ENCODE measurements around the gene TMEM184A.
"Not testable (repeated sequence)": the region's sequence is repeated elsewhere in the genome, so short reads cannot be mapped to it uniquely, and the experiment has no call there.

TMEM184A gene

DNA sequence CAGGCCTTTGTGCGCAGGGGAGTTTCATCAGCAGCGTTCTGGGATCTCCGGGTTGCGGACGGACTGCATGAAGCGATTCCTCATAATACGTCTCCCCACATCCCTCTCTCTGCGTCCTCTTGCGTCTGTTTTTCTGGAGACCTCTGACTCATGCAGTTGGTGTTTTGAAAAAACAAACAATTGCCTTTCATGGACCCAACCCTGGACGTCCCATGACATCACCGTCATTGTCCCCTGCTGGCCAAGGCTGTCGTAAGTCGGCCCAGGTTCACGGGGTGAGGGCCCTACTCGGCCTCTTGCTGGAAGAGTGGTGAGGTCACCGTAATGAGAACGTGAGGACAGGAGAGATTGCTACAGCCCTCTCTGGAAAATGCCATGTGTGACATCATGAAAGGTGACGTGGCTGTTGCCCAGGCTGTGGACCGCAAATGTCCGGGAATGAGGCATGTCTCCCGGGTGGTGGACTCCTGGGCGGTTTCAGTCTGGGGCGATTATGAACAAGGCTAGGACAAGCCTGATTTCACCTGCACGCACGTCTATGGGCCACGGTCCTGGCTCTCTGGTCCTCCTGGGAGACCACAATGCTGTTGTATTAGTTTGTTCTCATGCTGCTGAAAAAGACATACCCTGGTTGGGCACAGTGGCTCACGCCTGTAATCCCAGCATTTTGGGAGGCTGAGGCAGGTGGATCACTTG, 35.3 kb downstream of the TMEM184A start:
- no peak for DNase-seq

DNA sequence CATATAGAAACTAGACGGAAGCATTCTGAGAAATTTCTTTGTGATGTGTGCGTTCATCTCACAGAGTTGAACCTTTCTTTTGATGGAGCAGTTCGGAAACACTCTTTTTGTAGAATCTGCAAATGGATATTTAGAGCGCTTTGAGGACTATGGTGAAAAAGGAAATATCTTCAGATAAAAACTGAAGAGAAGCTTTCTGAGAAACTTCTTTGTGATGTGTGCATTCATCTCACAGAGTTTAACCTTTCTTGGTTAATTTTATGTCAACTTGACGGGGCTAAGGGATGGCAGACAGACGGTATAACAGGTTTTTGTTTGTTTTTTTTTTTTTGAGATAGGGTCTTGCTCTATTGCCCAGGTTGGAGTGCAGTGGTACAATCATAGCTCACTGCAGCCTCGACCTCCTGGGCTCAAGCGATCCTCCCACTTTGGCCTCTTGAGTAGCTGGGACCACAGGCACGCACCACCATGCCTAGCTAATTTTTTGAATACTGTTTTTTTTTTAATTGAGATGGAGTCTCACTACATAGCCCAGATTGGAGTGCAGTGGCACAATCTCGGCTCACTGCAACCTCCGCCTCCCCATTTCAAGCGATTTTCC, 36.6 kb downstream of the TMEM184A start:
- not testable (repeated sequence) for DNase-seq

DNA sequence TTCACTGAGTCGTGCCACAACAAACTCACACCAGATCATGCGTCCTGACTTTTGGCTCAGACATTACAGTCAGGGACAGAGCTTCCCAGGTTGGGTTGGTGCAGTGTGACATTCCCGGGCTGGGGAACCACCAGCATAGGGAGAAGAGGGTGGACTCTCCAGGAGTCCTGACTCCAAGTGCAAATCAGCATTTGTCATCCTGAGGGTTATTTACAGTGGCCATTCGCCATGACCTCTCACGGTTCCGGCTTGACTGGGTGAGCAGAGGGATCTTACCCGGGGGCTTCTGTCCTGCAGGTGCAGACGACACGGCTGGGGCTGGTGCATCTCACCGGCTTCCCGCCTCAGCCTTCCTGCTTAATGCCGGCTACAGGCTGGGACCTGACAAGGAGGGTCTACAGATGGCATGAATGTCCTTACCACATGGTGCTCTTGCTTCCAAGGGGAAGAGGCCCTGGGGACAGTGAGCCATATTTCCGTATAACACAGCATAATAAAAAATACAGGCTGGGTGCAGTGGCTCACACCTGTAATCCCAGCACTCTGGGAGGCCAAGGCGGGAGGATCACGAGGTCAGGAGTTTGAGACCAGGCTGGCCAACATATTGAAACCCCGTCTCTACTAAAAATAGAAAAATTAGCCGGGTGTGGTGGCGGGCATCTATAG, 39.3 kb downstream of the TMEM184A start:
- DNase-seq, result no peak

DNA sequence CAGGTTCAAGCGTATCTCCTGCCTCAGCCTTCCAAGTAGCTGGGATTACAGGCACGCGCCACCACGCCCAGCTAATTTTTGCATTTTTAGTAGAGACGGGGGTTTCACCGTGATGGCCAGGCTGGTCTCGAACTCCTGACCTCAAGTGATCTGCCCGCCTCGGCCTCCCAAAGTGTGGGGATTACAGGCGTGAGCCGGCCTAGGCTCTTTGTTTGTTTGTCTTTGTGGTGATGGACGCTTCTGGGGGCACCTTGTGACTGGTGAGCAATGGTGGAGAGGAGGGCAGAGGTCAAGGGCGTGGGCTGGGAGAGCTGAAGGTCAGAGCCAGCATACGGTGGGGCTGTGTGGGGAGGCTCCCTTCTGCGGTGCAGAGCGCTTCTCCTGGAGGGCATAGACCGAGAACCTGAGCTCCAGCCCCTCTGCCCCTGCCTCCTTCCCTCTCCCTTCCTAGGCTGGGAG, 40.5 kb downstream of the TMEM184A start:
- DNase-seq, result not testable (repeated sequence)

DNA sequence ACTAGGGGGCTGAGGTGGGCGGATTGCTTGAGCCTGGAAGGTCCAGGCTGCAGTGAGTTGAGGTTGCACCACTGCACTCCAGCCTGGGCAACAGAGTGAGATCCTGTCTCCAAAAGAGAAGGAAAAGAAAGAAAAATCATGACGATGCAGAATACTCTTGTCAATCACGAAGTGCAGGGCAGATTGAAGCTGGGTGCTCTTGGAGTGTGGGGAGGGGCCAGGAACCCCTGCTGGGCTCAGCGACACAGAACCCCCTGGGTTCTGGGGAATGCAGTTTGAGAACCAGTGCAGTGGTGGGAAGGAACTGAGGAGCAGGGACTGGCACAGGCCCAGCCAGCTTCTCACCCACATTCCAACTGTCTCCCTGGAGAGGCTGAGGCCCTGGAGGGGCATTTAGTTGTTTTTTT, 41.0 kb downstream of the TMEM184A start:
- DNase-seq, result no peak

DNA sequence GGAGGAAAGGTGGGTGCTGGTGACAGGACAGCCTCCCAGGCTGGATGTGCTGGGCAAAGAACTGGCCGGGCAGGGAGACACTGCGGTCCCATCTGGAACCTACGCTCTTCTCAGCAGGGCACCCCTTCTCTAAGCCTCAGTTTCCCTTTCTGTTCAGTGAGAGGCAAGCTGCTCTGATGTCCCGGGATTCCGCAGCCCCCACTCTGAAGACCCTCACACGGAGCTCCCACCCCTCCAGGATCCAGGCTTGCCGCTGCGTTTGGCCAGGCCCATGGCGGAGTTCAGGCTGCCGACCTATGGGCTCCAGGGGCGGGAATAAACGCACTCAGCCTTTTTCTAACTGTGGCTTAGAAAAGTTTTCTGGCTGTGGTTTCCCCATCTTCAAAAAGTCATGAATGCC, 41.6 kb downstream of the TMEM184A start:
- DNase-seq, result no peak

DNA sequence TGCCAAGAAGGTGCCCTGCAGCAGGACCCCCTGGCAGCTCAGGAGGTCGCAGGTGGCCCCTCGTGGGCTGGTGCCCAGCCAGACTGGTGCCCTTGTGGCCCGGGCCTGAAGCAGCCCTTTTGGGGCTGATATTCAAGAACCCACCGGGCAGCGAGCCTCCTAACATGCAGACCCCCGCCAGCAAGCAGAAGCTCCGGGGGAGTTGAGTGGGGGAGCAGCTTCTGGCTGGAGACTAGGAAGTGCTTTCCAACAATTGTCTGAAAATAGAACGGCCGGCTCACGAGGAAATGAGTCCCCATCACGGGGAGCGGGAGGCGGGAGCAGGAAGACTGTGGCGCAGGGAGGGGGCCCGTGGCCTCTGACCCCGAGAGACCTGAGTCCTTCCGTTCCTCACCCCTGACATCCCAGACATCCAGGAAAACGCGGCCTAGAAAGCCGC, 42.3 kb downstream of the TMEM184A start:
- DNase-seq, result no peak

DNA sequence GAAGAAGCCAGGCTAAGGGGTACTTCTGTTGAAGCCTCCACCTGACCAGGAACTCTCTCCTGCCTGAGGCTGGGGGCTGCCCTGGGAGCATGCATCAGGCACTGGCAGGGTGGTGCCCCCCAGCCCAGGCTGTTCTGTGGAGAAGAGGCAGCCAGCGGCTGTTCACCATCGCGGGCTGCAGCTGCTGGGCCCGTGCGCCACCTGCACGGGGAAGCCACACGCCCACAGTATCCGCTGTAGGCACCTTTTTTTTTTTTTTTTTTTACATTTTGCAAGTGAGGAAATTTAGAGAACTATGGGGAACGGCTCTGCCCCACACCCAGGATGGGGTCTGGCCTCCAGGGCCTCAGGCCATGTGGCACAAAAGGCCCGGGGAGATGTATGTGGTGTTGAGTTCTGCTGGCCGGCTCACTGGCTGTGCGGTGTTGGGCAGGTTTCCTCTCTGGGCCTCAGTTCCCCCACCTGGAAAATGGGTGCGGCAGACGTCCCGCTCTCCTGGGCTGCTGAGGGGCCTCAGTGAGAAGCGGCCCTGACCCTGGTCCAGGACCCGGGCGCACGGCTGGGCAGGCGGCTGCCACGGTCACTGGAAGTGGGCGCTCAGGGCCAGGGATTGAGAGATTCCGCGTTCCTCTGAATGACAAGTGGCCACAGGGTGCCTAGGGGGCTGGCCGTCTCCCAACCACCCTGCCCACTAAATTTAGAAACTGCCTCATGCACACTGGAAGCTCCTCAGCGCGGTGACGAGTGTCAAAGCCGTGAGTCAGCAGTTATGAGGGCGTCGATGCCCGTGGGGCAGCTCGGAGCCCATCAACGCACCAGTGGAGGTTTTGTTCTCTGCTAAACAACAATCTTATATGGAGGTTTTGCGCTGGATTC, 43.0 kb downstream of the TMEM184A start:
- peak in 1 of 2 donors; percentile 34 for DNase-seq

DNA sequence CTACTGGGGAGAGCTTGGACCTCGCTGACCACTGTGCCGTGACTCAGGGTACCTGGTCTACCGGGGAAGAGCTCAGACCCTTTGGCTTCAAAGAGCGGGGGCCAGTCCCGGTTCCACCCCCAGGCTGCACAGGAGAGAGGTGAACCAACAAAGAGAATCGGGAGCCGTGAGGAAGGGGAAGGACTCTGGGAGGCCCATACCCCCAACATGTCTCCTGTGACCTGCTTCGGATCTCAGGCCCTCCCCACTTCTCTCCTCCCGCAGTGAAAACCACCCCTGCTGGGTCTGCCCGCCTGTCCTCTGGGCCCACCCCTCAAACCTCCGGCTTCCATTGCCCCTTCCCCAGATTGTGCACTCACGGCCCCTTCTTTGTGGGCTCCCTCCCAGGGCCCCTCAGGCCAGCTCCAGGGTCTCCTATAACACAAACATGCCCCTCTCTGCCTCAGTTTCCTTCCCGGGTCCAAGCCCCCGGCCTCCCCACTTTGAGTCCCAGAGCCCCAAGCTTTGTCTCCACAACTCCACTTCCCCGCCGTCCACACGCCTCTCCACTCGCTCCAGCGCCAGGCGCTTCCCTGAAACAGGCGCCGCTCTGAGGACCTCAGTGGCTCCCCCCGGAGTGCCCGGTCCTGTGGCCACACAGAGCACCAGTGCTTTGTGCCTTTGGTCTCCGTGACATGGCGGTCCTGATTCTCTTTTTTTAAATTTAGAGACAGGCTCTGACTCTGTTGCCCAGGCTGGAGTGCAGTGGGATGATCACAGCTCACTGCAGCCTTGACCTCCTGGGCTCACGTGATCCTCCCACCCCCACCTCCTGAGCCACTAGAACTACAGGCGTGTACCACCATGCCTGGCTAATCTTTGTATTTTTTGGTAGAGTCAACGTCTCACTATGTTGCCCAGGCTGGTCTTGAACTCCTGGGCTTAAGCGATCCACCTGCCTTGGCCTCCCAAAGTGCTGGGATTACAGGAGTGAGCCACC, 44.3 kb downstream of the TMEM184A start:
- no peak for DNase-seq

DNA sequence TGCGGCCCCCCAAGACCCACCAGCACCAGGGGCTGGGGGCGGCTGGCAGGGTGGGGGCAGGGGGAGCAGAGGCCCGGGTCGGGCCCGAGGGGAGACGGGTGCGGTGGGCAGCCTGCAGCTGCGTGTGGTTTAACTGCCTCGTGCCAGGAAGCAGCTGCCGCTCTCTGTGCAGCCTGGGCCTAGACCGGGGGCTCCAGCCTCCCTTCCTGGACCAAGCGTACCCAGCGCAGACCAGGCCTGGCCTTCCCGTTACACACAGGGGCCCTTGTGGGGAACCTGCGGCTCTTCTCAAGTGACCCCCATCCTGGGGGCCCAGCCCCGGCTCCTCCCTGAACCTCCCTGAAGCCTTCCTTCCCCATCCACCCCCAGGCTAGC, 45.2 kb downstream of the TMEM184A start:
- no peak for DNase-seq

DNA sequence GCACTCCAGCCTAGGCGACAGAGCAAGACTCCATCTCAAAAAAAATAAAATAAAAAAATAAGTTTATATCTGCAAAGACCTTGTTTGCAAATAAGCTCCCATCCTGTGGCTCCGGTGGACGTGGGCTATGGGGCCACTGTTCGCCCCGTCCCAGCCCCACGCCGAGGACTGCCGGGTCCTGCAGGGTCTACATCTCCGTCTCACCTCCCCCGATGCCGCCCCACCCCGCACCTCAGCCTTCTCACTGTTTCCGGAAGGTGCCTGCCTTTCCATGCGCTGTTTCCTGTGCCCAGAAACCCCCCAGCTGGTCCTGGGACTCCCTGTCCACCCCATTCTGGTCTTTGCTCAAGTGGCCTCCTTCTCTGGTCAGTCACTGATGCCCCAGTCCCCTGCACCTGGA, 46.8 kb downstream of the TMEM184A start:
- DNase-seq, result no peak

DNA sequence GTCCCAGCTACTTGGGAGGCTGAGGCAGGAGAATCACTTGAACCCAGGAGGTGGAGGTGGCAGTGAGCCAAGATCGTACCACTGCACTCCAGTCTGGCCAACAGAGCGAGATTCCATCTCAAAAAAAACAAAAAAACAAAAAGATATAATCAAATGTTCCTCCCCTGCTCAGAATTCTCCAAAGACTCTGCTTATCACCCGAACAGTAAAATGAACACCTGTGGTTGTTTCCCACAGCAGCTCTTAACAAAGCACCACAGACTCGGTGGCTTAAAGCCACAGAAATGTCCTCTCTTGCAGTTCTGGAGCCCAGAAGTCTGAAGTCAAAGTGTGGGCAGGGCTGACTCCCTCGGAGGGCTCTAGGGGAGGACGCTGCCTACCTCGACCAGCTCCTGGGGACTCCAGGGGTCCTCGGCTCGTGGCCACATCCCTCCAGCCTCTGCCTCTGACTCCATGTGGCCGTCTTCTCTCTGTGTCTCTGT, 47.7 kb downstream of the TMEM184A start:
- DNase-seq, result no peak

DNA sequence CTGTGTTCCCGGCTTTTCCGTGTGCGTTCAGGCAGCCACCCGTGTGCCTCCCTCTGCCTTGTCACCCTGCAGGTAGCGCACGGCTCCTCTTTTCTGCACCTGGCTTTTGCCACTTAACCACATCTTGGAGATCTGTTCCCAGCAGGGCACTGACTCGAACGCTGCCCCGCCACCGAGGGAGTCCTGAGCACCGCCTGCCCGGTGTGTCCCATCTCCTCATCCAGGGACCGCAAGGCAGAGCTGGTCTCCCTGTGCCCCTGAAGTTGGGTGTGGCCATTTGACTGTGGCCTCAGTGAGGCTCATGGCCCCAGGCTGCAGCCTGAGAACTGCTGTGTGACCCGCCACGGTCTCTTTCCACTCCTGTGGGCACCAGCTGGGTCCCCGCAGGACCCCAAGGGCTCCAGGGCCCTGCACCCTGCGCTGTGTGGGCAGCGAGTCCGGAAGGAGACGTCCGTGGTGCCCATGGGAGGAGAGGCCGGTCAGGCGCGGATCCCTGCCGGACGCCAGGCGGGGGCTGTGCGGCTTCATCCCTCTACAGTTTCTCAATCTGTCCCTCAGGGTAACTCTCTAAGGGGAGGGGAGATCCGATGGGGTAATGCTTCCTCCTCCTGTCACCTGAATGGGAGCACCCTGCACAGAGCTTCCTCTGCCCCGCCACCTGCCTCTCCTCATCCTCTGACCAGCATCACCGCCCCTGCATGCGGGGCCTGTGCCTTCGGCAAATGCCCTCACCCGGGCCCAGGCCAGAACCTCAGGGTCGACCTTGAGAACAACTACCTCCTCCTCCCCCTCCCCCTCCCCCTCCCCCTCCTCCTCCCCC, 50.1 kb downstream of the TMEM184A start:
- no peak for DNase-seq

DNA sequence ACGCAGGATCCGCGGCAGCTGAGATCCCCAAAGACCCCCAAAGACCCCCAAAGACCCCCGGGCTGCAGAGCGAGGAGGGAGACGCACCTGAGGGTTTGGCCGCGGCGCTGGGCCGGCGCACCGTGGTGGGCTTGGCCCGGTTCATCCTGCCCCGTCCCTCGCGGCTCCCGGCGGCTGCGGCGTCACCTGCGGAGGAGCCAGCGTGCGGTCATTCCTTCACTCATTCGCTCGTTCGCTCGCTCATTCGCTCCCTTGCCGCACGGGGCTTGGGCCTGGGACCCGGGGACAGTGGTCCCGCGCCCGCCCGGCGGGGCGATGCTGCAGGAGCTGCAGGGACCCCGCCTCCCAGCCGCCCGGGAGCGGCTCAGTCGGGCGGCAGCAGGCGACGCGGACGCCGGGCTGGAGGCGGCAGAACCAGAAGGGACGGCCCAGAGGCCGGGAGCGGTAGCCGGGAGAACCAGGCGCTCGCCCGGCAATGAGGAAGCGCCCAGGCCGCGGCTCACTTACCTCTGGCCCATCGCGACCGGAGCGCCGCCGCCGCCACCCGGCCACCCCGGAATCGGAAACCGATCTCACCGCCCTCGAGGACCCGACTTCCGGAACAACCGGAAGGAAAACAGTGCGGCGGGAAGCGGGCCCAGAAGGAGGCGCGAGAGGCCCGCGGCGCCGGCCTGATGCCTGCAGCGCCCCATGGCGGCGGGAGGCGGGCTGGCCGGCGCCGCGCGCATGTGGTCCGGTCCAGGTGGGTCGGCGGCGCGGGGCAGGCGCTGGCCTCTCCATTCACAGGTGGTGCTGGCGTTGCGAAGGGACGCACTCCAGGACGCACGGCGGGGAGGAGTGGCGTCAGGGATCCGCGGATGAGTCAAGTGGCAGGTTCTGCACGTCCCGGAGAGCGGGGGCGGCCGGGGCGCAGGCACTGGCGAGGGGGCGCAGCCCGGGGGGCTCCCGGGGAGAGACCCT, 51.9 kb downstream of the TMEM184A start, which contains the start of gene INTS1:
Gene INTS1 (minus strand): TSS at position 574 of the 960 bp plus-strand sequence. CDS start 429 bp downstream, at position 145.
- DNase-seq, result peak; percentile 82 to 85

DNA sequence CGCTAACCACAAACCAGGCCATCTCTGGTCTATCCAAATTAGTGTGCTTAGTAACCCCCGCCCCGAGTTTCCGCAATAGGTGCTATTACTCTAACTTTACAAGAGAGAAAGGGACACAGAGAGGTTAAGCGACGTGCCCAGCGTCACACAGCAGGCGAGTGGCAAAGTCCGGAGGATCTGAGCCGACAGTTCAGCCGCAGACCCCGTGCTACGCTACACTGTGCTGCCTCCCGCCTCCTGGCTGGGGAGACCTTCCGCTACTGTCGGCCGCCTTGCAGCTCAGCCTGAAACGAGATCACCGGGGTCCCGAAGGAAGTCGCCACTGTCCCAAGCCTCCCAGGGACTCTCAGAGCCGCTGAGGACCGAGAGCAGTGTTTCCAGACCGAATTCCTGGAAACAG, 52.6 kb downstream of the TMEM184A start:
- no peak for DNase-seq

DNA sequence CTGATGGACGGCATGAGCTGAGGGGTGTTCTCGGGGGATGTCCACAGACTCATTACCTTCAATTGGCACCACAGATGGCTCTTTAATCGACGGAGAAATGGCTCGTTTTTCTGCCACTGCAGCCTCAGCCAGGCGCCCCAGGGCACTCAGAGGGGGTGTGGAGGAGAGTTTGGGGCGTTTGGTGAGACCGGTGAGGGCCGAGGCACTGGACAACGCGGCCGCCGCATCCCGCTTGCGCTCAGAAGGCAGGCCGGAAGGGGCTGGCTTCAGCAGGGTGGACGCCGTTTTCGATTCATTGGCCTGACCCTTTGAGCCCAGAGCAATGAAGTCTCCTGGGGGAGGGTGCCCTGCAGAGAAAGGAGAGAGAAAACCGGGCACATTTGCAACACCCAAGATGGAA, 53.2 kb downstream of the TMEM184A start:
- DNase-seq, result no peak

DNA sequence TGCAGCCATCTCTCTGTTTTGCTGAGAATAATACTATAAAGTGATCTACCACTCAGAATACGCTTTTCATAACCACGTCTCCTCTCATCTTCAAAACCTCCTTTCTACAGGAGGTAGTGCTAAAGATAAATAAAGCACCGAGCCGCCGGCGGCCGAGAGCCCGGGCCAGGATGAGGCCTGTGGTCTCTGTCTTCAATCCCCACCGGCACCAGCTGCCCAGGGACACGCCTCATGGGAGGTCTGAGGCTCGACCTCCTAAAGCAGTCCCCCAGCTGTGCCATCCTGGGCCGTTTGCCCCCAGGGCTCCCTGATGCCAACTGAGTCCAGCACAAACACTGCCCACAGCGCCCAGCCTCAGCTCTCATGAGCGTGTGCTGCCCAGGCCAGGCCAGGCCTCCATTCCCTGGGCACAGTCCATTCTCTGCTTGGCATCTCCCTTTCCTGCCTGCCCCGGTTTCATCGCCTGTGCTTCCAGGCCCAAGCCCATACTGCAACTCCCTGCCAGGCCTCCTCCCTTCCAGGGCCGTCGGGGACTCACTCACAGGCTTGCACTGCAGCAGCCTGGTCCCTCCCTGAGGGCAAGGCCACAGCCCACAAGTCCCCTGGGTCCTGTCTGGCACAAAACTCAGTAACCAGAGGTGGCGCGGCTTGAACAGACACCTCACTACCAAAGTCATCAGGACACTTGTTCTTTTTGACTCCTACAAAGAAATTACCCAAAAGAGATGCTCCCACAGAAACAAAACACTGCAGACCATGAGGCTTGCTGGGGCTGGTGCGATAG, 54.3 kb downstream of the TMEM184A start:
- no peak for DNase-seq

DNA sequence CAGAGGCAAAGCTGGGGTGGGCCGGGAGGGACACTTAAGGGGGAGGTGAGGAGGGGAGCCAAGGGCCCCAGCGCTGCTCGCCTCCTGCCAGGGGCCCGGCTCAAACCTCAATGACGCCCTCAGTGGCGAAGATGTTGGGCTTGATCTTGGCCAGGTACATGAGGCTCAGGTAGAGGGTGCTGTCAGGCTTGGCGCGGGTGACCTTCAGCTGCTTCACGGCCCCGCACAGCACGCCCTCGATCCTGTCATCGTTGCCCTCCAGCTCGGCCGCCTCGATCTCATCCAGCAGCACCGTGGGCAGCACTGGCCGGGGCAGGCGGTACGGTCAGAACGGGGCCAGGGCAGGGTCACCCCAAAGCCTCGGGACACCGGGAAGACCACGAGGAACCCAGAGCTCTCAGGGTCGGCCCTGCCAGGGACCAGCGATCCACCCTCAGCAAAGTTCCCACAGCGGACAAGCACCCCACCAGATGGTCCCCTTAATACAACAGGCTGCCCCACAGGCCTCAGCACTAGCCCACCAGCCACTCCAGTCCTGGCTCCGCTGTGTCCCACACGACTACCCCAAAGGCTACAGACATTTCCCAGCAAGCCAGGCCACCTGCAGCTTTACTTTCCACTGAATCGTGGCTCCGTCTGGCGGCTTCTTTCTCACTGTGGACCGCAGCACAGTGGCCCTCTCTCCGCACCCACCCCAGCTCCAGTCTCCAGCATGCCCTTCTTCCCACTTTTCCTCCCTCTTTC, 55.8 kb downstream of the TMEM184A start:
- no peak for DNase-seq

All from stimulated activated CD4-positive, alpha-beta T cell treated with anti-CD3 and anti-CD28 coated beads, Interleukin-2, amount 100 ng/mL, for 48 hours (primary cell).